ENCODE measurements around the gene FNDC5. TPM values are rescaled to one million over a fixed set of nuclear protein-coding genes. Genes with fewer than 3 reads are reported as not detected.

Gene FNDC5
- total RNA-seq, 2 experiments from 2014 or later = not detected

DNA sequence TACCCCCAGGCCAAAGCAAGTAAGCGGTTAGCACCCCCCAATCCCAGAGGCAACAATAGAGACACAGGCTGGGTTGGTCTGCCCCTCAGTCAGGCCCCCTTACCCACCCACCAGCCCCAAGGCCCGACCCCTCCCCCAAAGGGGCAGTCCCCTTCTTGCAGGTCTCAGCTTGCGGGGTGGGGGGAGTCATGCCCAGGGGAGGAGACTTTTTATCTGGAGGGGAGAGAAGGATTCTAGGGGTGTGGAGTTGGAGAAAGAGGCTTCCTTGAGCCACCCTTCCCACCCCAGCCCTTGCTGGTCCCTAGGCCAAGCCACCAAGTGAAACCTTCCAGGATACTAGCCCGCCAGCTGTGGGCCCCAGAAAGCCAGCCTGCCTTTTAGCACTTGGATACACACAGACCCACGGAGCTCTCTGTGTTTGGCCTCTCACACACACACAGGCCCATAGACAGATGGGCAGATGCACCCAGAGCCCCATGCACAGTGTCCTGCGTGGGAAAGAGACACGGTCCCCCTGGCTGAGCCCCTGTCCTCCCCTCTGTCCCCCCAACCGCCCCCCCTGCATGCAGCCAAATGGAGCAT is 23.4 kb upstream of the FNDC5 start:
- H3K4me1 Mint-ChIP-seq (ENCODE audit: low read depth) = peaks cover 17% of the 10 kb centered on the region
- no peak overlapping the region for H3K27ac Mint-ChIP-seq
- H3K9me3 Mint-ChIP-seq = no peaks in the 10 kb centered on the region
- no peak for DNase-seq
- ChIA-PET POLR2A (no interaction called here), CTCF (no interaction called here)
- H3K4me3 ChIP-seq (ENCODE audit: low read length) = no peak overlapping the region
- peak overlapping the region; percentile 48 for H3K4me3 Mint-ChIP-seq
- H3K36me3 ChIP-seq (ENCODE audit: insufficient read depth, low read length) = no peaks in the 10 kb centered on the region
- peaks cover 0 to 11% of the 10 kb centered on the region in 2 experiments for H3K9me3 ChIP-seq (ENCODE audit: control insufficient read depth in 1 of 2, insufficient read depth in 1 of 2, low read length in 2 of 2)
- H3K4me1 ChIP-seq (ENCODE audit: insufficient read depth, low read length) = peaks cover 15% of the 10 kb centered on the region
- peaks cover 92% of the 10 kb centered on the region for H3K27me3 Mint-ChIP-seq
- intact Hi-C loops (cut with DNase I, micrococcal nuclease) = no loop called here
- no peak for ATAC-seq (ENCODE audit: poor library complexity)
- TF ChIP-seq, protein P1, sequence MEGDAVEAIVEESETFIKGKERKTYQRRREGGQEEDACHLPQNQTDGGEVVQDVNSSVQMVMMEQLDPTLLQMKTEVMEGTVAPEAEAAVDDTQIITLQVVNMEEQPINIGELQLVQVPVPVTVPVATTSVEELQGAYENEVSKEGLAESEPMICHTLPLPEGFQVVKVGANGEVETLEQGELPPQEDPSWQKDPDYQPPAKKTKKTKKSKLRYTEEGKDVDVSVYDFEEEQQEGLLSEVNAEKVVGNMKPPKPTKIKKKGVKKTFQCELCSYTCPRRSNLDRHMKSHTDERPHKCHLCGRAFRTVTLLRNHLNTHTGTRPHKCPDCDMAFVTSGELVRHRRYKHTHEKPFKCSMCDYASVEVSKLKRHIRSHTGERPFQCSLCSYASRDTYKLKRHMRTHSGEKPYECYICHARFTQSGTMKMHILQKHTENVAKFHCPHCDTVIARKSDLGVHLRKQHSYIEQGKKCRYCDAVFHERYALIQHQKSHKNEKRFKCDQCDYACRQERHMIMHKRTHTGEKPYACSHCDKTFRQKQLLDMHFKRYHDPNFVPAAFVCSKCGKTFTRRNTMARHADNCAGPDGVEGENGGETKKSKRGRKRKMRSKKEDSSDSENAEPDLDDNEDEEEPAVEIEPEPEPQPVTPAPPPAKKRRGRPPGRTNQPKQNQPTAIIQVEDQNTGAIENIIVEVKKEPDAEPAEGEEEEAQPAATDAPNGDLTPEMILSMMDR (IDR thresholded peaks at IDR 0.05) = no peak
- H3K36me3 Mint-ChIP-seq (ENCODE audit: low read depth) = no peaks in the 10 kb centered on the region
- H3K27me3 ChIP-seq (ENCODE audit: control insufficient read depth in 1 of 2, insufficient read depth in 2 of 2, low read length in 2 of 2) = peaks cover 47 to 77% of the 10 kb centered on the region in 2 experiments
- H3K27ac ChIP-seq (ENCODE audit: low read depth in 1 of 2, low read length in 2 of 2) = no peak overlapping the region

DNA sequence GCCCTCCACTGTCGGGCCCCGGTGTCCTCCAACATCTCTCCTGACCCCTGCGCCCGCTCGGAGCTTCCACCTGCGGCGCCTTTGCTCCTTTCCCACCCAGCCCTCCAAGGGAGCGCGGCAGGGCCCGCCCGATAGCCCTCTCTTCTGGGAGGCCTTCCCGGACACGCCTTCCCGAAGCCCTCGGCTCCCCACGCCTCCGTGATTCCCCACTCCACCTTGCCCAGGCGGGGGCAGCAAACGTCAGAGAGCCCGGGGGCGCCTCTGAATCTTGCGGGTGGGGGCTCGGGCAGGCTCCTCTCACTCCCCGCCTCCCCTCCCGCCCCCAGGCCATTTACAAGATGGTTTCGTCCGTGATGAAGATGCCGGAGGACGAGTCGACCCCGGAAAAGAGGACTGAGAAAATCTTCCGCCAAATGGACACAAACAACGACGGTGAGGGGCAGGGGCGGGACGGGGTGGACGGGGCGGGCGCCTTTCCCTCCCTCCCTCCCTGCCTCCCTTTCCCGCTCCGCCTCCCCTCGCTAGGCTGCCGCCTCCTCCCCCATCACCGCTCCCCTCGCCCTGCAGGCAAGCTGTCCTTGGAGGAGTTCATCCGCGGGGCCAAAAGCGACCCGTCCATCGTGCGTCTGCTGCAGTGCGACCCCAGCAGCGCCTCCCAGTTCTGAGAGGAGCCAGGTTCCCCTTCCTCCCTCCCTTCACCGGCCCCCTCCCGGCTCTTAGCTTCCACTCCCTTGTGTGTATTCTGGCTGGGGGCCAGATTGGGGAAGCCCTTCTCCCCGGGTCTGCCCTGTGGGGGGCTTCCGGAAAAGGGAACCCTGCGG is 22.7 kb upstream of the FNDC5 start:
- H3K27me3 Mint-ChIP-seq = peaks cover 92% of the 10 kb centered on the region
- intact Hi-C loops (cut with DNase I, micrococcal nuclease) = no loop called here
- Histone ChIP-seq H3K4me3 (ENCODE audit: low read length) (peak overlapping the region; percentile 45), H3K9me3 (ENCODE audit: control insufficient read depth in 1 of 2, insufficient read depth in 1 of 2, low read length in 2 of 2) (peaks cover 0 to 16% of the 10 kb centered on the region in 2 experiments), H3K27ac (ENCODE audit: low read depth in 1 of 2, low read length in 2 of 2) (no peak overlapping the region), H3K27me3 (ENCODE audit: control insufficient read depth in 1 of 2, insufficient read depth in 2 of 2, low read length in 2 of 2) (peaks cover 45 to 77% of the 10 kb centered on the region in 2 experiments), H3K36me3 (ENCODE audit: insufficient read depth, low read length) (no peaks in the 10 kb centered on the region), H3K4me1 (ENCODE audit: insufficient read depth, low read length) (peaks cover 15% of the 10 kb centered on the region)
- POLR2A ChIA-PET = no interaction called here
- ATAC-seq (ENCODE audit: poor library complexity) (peak; percentile 34), DNase-seq (peak in 3 of 14 experiments; percentile 20 to 50 (median 38))
- peak overlapping the region; percentile 48 for H3K4me3 Mint-ChIP-seq
- H3K27ac Mint-ChIP-seq = no peak overlapping the region
- CTCF ChIA-PET = no interaction called here
- H3K9me3 Mint-ChIP-seq = no peaks in the 10 kb centered on the region
- H3K36me3 Mint-ChIP-seq (ENCODE audit: low read depth) = no peaks in the 10 kb centered on the region
- TF ChIP-seq, protein P1 (IDR thresholded peaks at IDR 0.05) = no peak
- H3K4me1 Mint-ChIP-seq (ENCODE audit: low read depth) = peaks cover 17% of the 10 kb centered on the region

DNA sequence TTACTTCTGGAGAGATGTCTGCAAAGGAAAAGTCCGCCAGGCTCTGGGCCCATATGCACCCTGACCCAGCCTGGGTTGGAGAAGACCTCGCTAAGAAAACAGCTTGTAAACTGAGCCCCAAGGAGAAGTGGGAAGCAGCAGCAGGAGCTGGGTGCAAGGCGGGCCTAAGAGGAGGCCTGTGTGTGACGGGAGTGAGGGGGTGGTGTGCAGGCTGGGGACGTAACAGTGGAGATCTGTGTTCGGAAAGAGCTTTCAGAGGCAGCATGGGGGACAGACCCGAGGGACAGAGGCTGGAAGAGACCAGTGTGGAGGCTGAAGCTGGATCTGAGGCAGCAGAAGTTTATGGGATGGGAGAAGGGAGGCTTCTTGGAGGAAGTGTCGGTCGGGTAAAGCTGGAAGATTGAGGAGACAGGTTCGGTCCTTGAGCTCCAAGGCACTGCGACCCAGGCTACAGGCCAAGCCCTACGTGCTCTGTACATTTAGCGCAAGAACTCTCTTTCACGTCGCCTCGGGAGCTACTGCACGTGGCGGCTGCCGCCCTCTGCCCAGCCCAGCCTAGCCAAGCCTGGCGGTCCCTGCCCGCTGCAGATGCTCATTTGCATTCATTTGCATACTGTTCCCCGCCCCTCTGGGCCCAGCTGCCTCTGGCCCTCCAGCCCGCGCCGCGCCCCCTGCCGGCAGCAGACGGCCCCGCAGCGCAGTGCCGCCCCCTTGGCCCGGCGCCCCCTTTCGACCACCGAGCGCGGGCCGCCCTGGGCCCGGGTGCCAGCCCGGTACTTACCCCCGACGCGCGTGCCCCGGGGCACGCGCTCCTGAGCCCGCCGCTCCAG is 21.9 kb upstream of the FNDC5 start:
- H3K36me3 Mint-ChIP-seq (ENCODE audit: low read depth) = no peaks in the 10 kb centered on the region
- peaks cover 93% of the 10 kb centered on the region for H3K27me3 Mint-ChIP-seq
- ChIA-PET POLR2A (no interaction called here), CTCF (no interaction called here)
- DNase-seq (peak in 4 of 14 experiments; percentile 28 to 66 (median 50)), ATAC-seq (ENCODE audit: poor library complexity) (peak; percentile 54)
- peak overlapping the region; percentile 45 for H3K4me3 ChIP-seq (ENCODE audit: low read length)
- peak overlapping the region; percentile 27 for H3K4me3 Mint-ChIP-seq
- H3K27ac ChIP-seq (ENCODE audit: low read depth in 1 of 2, low read length in 2 of 2) = no peak overlapping the region
- peaks cover 48 to 85% of the 10 kb centered on the region in 2 experiments for H3K27me3 ChIP-seq (ENCODE audit: control insufficient read depth in 1 of 2, insufficient read depth in 2 of 2, low read length in 2 of 2)
- H3K4me1 Mint-ChIP-seq (ENCODE audit: low read depth) = peaks cover 17% of the 10 kb centered on the region
- H3K9me3 ChIP-seq (ENCODE audit: control insufficient read depth in 1 of 2, insufficient read depth in 1 of 2, low read length in 2 of 2) = peaks cover 0 to 18% of the 10 kb centered on the region in 2 experiments
- H3K27ac Mint-ChIP-seq = no peak overlapping the region
- no peaks in the 10 kb centered on the region for H3K9me3 Mint-ChIP-seq
- H3K4me1 ChIP-seq (ENCODE audit: insufficient read depth, low read length) = peaks cover 15% of the 10 kb centered on the region
- no peaks in the 10 kb centered on the region for H3K36me3 ChIP-seq (ENCODE audit: insufficient read depth, low read length)
- TF ChIP-seq, protein P1 (IDR thresholded peaks at IDR 0.05) = no peak
- intact Hi-C loops (cut with DNase I, micrococcal nuclease) = no loop called here

Data from CD4-positive, alpha-beta T cell (primary cell).